GM23338 (cell line): ENCODE data around the gene CENPB. TPM values are rescaled to one million over a fixed set of nuclear protein-coding genes. Genes with fewer than 3 reads are reported as not detected.

Source experiments
- ATAC-seq: fragments of 200-7000 bp; cut with Tn5 transposase; 3 replicates; pipeline ENCODE4 v1.9.1; 2020
- DNase-seq: peaks from one replicate; pipeline ENCODE4 v3.0.0-alpha.2; 2015; ENCODE audit warnings: low spot score
- H2AFZ ChIP-seq: fragments of 200-600 bp; sonication (generic); 2 replicates; pipeline ENCODE4 v1.8.0; 2016; ENCODE audit warnings: antibody characterized with exemption, mild to moderate bottlenecking, moderate library complexity
- H3F3A ChIP-seq: fragments of 200-600 bp; sonication (generic); replicated peaks from 2 replicates; pipeline ENCODE4 v1.8.0; 2017; ENCODE audit warnings: antibody characterized with exemption, mixed run types, low read depth
- H3K27ac ChIP-seq: fragments of 200-600 bp; sonication (generic); 2 replicates; pipeline ENCODE4 v1.6.1; 2016; ENCODE audit warnings: low read depth
- H3K27me3 ChIP-seq: fragments of 200-600 bp; sonication (generic); 2 replicates; pipeline ENCODE4 v1.8.0; 2016; ENCODE audit warnings: mild to moderate bottlenecking, mixed run types, moderate library complexity; ENCODE audit not compliant: insufficient read depth
- H3K36me3 ChIP-seq: fragments of 200-600 bp; sonication (generic); 2 replicates; pipeline ENCODE4 v1.8.0; 2016; ENCODE audit warnings: mild to moderate bottlenecking; ENCODE audit not compliant: insufficient read depth
- H3K4me1 ChIP-seq: fragments of 200-600 bp; sonication (generic); 2 replicates; pipeline ENCODE4 v1.8.0; 2016; ENCODE audit warnings: mild to moderate bottlenecking, moderate library complexity; ENCODE audit not compliant: insufficient read depth
- H3K4me2 ChIP-seq: fragments of 200-600 bp; sonication (generic); 2 replicates; pipeline ENCODE4 v1.7.1; 2017; ENCODE audit warnings: mixed run types
- H3K4me3 ChIP-seq: fragments of 200-600 bp; sonication (generic); 2 replicates; pipeline ENCODE4 v1.6.1; 2016; ENCODE audit warnings: mixed run types
- H3K79me2 ChIP-seq: fragments of 200-600 bp; sonication (generic); replicated peaks from 2 replicates; pipeline ENCODE4 v1.8.0; 2017; ENCODE audit warnings: mild to moderate bottlenecking; ENCODE audit not compliant: insufficient read depth
- H3K9me2 ChIP-seq: fragments of 200-600 bp; sonication (generic); 2 replicates; pipeline ENCODE4 v1.8.0; 2017; ENCODE audit not compliant: insufficient read depth
- H4K20me1 ChIP-seq: fragments of 200-600 bp; sonication (generic); replicated peaks from 2 replicates; pipeline ENCODE4 v1.8.0; 2017; ENCODE audit warnings: mild to moderate bottlenecking; ENCODE audit not compliant: insufficient read depth
- H3K27ac Mint-ChIP-seq: 2 replicates; pipeline ENCODE4 v1.8.0; 2020; ENCODE audit warnings: inconsistent platforms, mild to moderate bottlenecking, moderate library complexity, mixed read lengths
- H3K27me3 Mint-ChIP-seq: 3 replicates; pipeline ENCODE4 v1.8.0; 2022; ENCODE audit warnings: low read depth, mild to moderate bottlenecking, moderate library complexity, mixed read lengths, inconsistent platforms; ENCODE audit not compliant: insufficient read depth, poor library complexity
- H3K36me3 Mint-ChIP-seq: 3 replicates; pipeline ENCODE4 v1.8.0; 2021; ENCODE audit warnings: low read depth, mild to moderate bottlenecking, inconsistent platforms, moderate library complexity, mixed read lengths
- H3K4me1 Mint-ChIP-seq: 3 replicates; pipeline ENCODE4 v1.8.0; 2020; ENCODE audit warnings: mild to moderate bottlenecking, inconsistent platforms, mixed read lengths
- H3K4me3 Mint-ChIP-seq: 3 replicates; pipeline ENCODE4 v1.8.0; 2021; ENCODE audit warnings: moderate library complexity, mild to moderate bottlenecking, inconsistent platforms, mixed read lengths
- H3K9me3 Mint-ChIP-seq: 3 replicates; pipeline ENCODE4 v1.8.0; 2020; ENCODE audit warnings: moderate library complexity, mild to moderate bottlenecking, inconsistent platforms, mixed read lengths
- CREB1 ChIP-seq: fragments of 250-450 bp; sonication (Bioruptor Pico); IDR thresholded peaks from 2 replicates; pipeline ENCODE4 v1.5.0; 2020; ENCODE audit warnings: low read depth, mild to moderate bottlenecking, moderate library complexity
- CTCF ChIP-seq, 2 experiments: fragments of 200-600 bp in 1 of 2; sonication (generic) in 1 of 2; conservative IDR thresholded peaks; 2 replicates each; pipeline versions ENCODE4 v1.5.1 to v1.6.1; 2016 to 2017; ENCODE audit warnings: antibody characterized with exemption in 2 of 2, low read depth in 2 of 2, mild to moderate bottlenecking in 2 of 2, moderate library complexity in 1 of 2
- ETS1 ChIP-seq: IDR thresholded peaks from 2 replicates; pipeline ENCODE4 v1.6.1; 2016; ENCODE audit warnings: antibody characterized with exemption
- EZH2 ChIP-seq: fragments of 200-600 bp; sonication (generic); IDR thresholded peaks from one replicate; pipeline ENCODE4 v1.8.0; 2017; ENCODE audit warnings: antibody characterized with exemption, mild to moderate bottlenecking, low read depth; ENCODE audit not compliant: unreplicated experiment
- EZH2phosphoT487 ChIP-seq: fragments of 200-600 bp; sonication (generic); IDR thresholded peaks from one replicate; pipeline ENCODE4 v1.8.1; 2018; ENCODE audit warnings: antibody characterized with exemption; ENCODE audit not compliant: unreplicated experiment
- JUNB ChIP-seq: IDR thresholded peaks from one replicate; pipeline ENCODE4 v1.6.1; 2016; ENCODE audit warnings: antibody characterized with exemption; ENCODE audit not compliant: unreplicated experiment
- NANOG ChIP-seq: IDR thresholded peaks from 2 replicates; pipeline ENCODE4 v1.6.1; 2016; ENCODE audit warnings: antibody characterized with exemption, borderline replicate concordance
- POLR2AphosphoS5 ChIP-seq: IDR thresholded peaks from 2 replicates; pipeline ENCODE4 v1.6.1; 2016; ENCODE audit warnings: antibody characterized with exemption, low read depth
- REST ChIP-seq: IDR thresholded peaks from one replicate; pipeline ENCODE4 v1.6.1; 2018; ENCODE audit warnings: antibody characterized with exemption; ENCODE audit not compliant: unreplicated experiment
- STAT1 ChIP-seq: IDR thresholded peaks from one replicate; pipeline ENCODE4 v1.6.1; 2016; ENCODE audit warnings: antibody characterized with exemption; ENCODE audit not compliant: unreplicated experiment
- ZNF114 ChIP-seq: fragments of 250-450 bp; sonication (Bioruptor Pico); IDR thresholded peaks from 2 replicates; pipeline ENCODE4 v1.5.0; 2020; ENCODE audit warnings: mild to moderate bottlenecking, moderate library complexity
- ZNF331 ChIP-seq: fragments of 250-450 bp; sonication (Bioruptor Pico); IDR thresholded peaks from 2 replicates; pipeline ENCODE4 v1.5.0; 2020; ENCODE audit warnings: low read depth, mild to moderate bottlenecking, moderate library complexity
- ZNF462 ChIP-seq: fragments of 250-450 bp; sonication (Bioruptor Pico); IDR thresholded peaks from 2 replicates; pipeline ENCODE4 v1.5.0; 2020; ENCODE audit warnings: mild to moderate bottlenecking, moderate library complexity
- polyA plus RNA-seq: library from polyadenylated mRNA; unstranded; fragments of >200 nt; fragmentation: Nextera tagmentation; extraction: Ambion mirVana; gene quantifications from 2 replicates; pipeline ENCODE4 v1.2.1, GENCODE V29; 2016
- total RNA-seq: library from RNA; depleted of rRNA; stranded (reverse); fragments of >200 nt; shearing (Covaris generic); gene quantifications from 2 replicates; pipeline ENCODE4 v1.2.3, GENCODE V29; 2014

The CENPB gene
- total and polyA plus RNA-seq, 2 experiments from 2014 or later = 10.8 to 52.1 TPM

GRCh38 chr20:3798373-3798768 lies 11.8 kb upstream of the CENPB start:
- Histone ChIP-seq H2AFZ (no peak overlapping the region), H3K4me3 (peak overlapping the region; percentile 44; the same call in 1 of the 2 replicates), H3K4me1 (peaks cover 43% of the 10 kb centered on the region), H3K27ac (peak overlapping the region; percentile 76; the same call in 1 of the 2 replicates), H3F3A (peaks cover 17% of the 10 kb centered on the region; the same call in 1 of the 2 replicates), H4K20me1 (no peaks in the 10 kb centered on the region; the same call in 1 of the 2 replicates), H3K36me3 (no peaks in the 10 kb centered on the region), H3K9me2 (no peaks in the 10 kb centered on the region), H3K27me3 (no peaks in the 10 kb centered on the region), H3K4me2 (peak overlapping the region; percentile 72), H3K79me2 (no peaks in the 10 kb centered on the region)
- no peak for TF ChIP-seq JUNB
- no peak for TF ChIP-seq ZNF462 (CRISPR knock-in tag)
- no peak for TF ChIP-seq POLR2AphosphoS5
- TF ChIP-seq CTCF (conservative IDR thresholded peaks at IDR 0.05; ENCODE audit: low read depth in 2 of 2) = no peak
- no peak for TF ChIP-seq CREB1 (CRISPR knock-in tag)
- TF ChIP-seq NANOG = no peak
- TF ChIP-seq EZH2 = no peak
- TF ChIP-seq ZNF331 (CRISPR knock-in tag) = no peak
- TF ChIP-seq STAT1 = no peak
- no peak for TF ChIP-seq ETS1
- no peak for TF ChIP-seq REST
- TF ChIP-seq EZH2phosphoT487 = no peak
- no peak for TF ChIP-seq ZNF114
- Mint-ChIP-seq H3K4me3 (peak overlapping the region; percentile 26; the same call in 1 of the 3 replicates), H3K36me3 (peaks cover 32% of the 10 kb centered on the region), H3K27me3 (peaks cover 31% of the 10 kb centered on the region), H3K9me3 (no peaks in the 10 kb centered on the region), H3K4me1 (peaks cover 46% of the 10 kb centered on the region), H3K27ac (no peak overlapping the region)
- DNase-seq = no peak
- ATAC-seq = no peak
